ENCODE results near the gene SESN1. TPM values are rescaled to one million over a fixed set of nuclear protein-coding genes. Genes with fewer than 3 reads are reported as not detected.

Gene SESN1
- total RNA-seq, 1 donor from 2014 or later: 13.2 TPM

DNA sequence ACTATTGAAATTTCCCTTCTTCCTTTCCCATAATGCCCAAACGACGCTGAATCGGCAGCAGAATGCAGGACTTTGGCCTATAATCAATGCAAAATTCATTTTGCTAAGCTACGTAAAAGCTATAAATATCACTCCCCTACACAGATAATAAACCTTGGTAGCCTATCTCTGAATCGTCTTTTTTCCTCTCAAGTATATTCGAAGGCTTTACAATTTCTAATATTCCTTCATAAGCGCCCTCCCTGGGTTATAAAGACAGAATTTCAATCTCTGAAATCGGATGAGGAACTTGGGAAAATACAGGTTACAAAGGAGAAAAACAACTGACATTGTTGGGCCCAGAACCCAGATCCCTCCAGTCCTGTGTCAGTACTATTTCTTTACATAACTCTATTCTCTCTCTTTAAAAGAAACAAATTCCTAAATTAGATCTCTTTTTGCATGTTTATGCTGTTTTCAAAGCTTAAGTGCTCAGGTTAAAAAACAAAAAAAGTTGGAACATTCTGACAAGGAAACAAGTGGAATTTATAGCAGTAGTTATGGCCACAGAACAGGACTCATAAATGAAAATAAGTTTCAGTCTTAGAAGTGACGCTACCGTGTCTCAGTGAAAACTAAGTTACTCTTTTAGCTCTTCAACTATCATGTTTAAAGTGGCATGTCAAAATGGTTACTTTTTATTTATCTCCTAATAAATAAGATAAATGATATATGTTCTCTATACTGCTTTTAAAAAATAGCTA, 84.5 kb downstream of the SESN1 start:
- peak overlapping the region; percentile 84 for H3K27ac Mint-ChIP-seq (ENCODE audit: unreplicated experiment)
- H3K4me1 Mint-ChIP-seq (ENCODE audit: unreplicated experiment): peaks cover 21% of the 10 kb centered on the region
- no peaks in the 10 kb centered on the region for H3K9me3 Mint-ChIP-seq (ENCODE audit: unreplicated experiment)
- TF ChIP-seq, protein P1, sequence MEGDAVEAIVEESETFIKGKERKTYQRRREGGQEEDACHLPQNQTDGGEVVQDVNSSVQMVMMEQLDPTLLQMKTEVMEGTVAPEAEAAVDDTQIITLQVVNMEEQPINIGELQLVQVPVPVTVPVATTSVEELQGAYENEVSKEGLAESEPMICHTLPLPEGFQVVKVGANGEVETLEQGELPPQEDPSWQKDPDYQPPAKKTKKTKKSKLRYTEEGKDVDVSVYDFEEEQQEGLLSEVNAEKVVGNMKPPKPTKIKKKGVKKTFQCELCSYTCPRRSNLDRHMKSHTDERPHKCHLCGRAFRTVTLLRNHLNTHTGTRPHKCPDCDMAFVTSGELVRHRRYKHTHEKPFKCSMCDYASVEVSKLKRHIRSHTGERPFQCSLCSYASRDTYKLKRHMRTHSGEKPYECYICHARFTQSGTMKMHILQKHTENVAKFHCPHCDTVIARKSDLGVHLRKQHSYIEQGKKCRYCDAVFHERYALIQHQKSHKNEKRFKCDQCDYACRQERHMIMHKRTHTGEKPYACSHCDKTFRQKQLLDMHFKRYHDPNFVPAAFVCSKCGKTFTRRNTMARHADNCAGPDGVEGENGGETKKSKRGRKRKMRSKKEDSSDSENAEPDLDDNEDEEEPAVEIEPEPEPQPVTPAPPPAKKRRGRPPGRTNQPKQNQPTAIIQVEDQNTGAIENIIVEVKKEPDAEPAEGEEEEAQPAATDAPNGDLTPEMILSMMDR (IDR thresholded peaks at IDR 0.05): no peak
- DNase-seq (ENCODE audit: extremely low spot score, unreplicated experiment): no peak
- H3K4me3 Mint-ChIP-seq (ENCODE audit: unreplicated experiment): peak overlapping the region; percentile 89
- H3K27me3 Mint-ChIP-seq (ENCODE audit: unreplicated experiment): peaks cover under 1% of the 10 kb centered on the region
- no peaks in the 10 kb centered on the region for H3K36me3 Mint-ChIP-seq (ENCODE audit: unreplicated experiment)

DNA sequence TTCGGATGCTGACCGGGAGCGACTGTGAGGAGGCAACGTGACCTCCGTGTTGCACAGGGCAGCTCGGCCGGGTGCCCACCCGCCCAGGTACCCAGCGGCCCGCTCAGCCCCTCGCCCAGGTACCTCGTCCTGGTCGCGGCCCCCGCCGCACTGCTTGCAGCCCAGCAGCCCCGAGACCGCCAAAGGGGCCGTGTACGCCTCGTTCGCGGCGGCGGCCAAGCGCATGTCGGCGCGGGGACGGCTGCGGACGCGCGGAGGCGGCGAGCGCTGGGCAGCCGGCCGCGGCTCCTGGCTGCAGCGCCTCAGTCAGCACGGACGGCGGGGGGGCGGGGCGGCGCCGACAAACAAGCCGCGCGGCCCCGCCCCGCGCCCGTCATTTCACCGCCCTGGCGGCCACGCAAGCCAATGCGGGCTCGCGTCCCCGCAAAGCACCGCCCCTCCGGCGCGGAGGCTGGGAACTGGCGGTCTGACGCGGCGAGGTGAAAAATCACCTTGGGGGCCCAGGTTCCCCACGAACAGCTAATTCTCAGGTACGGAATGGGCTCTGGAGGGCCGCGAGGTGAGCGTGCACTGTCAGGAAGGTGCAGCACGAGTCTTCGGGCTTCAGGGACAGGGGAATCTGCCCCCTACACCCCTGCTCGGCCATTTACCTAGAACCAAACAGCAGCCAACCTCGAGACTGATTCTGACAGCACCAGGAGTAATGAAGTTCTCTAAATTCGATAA, 85.2 kb downstream of the SESN1 start:
- TF ChIP-seq, protein P1 (IDR thresholded peaks at IDR 0.05): peak; percentile 24
- Mint-ChIP-seq H3K4me3 (ENCODE audit: unreplicated experiment) (peak overlapping the region; percentile 89), H3K27ac (ENCODE audit: unreplicated experiment) (peak overlapping the region; percentile 84), H3K9me3 (ENCODE audit: unreplicated experiment) (no peaks in the 10 kb centered on the region), H3K36me3 (ENCODE audit: unreplicated experiment) (no peaks in the 10 kb centered on the region), H3K4me1 (ENCODE audit: unreplicated experiment) (peaks cover 21% of the 10 kb centered on the region), H3K27me3 (ENCODE audit: unreplicated experiment) (no peaks in the 10 kb centered on the region)
- DNase-seq (ENCODE audit: extremely low spot score, unreplicated experiment): peak; percentile 95

DNA sequence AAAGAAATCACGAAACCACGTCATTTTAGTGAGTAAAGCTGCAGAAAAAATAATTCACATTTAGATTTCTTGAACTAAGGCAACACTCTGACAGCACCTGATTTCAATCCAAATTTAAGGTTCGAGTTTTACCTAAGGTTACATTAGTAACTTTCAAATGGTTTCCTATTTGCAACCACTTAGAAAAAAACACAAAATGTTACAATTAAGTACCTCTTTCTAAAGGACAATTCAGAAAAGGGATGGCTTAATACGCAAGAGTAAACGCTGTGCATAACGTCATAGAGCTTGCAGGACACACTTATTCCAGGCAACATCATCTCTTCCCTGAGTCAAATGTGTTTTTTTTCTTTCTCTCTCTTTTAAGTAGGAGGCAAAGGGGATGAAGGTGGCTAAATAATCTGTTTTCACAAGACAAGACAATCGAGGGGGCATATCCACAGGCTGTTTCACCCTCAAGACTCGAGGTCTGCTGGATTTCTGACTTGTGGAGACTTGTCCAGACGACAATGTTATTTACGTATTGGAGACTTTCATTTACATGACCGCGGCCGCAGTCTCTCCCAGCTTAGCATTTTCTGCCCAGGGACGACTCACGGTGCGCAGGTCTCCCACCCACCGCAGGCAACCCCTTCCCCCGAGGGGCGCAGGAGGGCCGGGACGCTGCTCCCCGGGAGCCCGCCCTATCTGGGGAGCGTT, 86.0 kb downstream of the SESN1 start:
- no peak for DNase-seq (ENCODE audit: extremely low spot score, unreplicated experiment)
- peak overlapping the region; percentile 80 for H3K4me3 Mint-ChIP-seq (ENCODE audit: unreplicated experiment)
- no peaks in the 10 kb centered on the region for H3K27me3 Mint-ChIP-seq (ENCODE audit: unreplicated experiment)
- peak overlapping the region; percentile 50 for H3K27ac Mint-ChIP-seq (ENCODE audit: unreplicated experiment)
- peaks cover 21% of the 10 kb centered on the region for H3K4me1 Mint-ChIP-seq (ENCODE audit: unreplicated experiment)
- H3K36me3 Mint-ChIP-seq (ENCODE audit: unreplicated experiment): no peaks in the 10 kb centered on the region
- TF ChIP-seq, protein P1 (IDR thresholded peaks at IDR 0.05): no peak
- H3K9me3 Mint-ChIP-seq (ENCODE audit: unreplicated experiment): no peaks in the 10 kb centered on the region

DNA sequence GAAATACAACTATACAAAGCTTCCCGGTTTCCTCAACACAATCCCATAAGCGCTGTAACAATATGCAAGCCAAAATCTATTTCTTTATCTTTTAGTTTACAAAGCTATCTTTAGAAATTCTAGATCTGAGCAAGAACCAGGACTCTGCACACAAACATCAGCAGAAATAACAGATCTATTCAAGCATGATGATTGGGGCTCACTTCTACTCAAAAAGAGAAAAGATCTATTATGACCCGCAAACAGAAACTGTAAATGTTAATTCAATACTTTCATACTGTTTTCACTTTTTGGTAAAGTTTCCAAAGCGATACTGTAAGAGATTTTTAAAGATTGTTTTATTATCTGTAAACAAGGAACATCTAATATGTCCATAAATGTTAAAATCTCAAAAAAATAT, 86.6 kb downstream of the SESN1 start:
- no peaks in the 10 kb centered on the region for H3K27me3 Mint-ChIP-seq (ENCODE audit: unreplicated experiment)
- peak overlapping the region; percentile 80 for H3K4me3 Mint-ChIP-seq (ENCODE audit: unreplicated experiment)
- H3K4me1 Mint-ChIP-seq (ENCODE audit: unreplicated experiment): peaks cover 21% of the 10 kb centered on the region
- TF ChIP-seq, protein P1 (IDR thresholded peaks at IDR 0.05): no peak
- DNase-seq (ENCODE audit: extremely low spot score, unreplicated experiment): no peak
- H3K36me3 Mint-ChIP-seq (ENCODE audit: unreplicated experiment): no peaks in the 10 kb centered on the region
- no peaks in the 10 kb centered on the region for H3K9me3 Mint-ChIP-seq (ENCODE audit: unreplicated experiment)
- no peak overlapping the region for H3K27ac Mint-ChIP-seq (ENCODE audit: unreplicated experiment)

DNA sequence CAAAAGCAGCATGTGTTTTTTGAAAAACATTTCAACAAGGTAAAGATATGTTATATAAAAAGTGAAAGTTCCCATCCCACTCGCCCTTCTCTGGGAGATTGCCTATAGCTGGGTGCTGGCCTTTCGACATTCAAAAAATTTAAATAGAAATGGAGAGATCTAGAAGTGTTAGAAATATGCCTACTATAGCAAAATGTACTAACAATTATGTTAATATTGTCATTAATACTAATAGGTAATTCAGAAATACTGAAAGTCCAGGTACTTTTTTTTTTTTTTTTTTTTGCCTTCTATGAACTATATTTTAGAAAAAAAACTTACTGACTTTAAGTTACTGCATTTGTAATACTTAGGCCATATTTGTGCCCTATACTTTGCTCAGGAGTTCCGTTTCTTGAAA, 87.1 kb downstream of the SESN1 start:
- H3K9me3 Mint-ChIP-seq (ENCODE audit: unreplicated experiment): no peaks in the 10 kb centered on the region
- no peak for DNase-seq (ENCODE audit: extremely low spot score, unreplicated experiment)
- TF ChIP-seq, protein P1 (IDR thresholded peaks at IDR 0.05): no peak
- no peaks in the 10 kb centered on the region for H3K27me3 Mint-ChIP-seq (ENCODE audit: unreplicated experiment)
- no peak overlapping the region for H3K4me3 Mint-ChIP-seq (ENCODE audit: unreplicated experiment)
- no peak overlapping the region for H3K27ac Mint-ChIP-seq (ENCODE audit: unreplicated experiment)
- peaks cover 21% of the 10 kb centered on the region for H3K4me1 Mint-ChIP-seq (ENCODE audit: unreplicated experiment)
- no peaks in the 10 kb centered on the region for H3K36me3 Mint-ChIP-seq (ENCODE audit: unreplicated experiment)

All from osteocyte (in vitro differentiated cells).